Neural cell (in vitro differentiated cells): ENCODE results near the gene TRPM8. TPM values are rescaled to one million over a fixed set of nuclear protein-coding genes. Genes with fewer than 3 reads are reported as not detected.

Experiments used
- H2AFZ ChIP-seq: fragments of 200-600, 300-800 bp; sonication (generic), shearing (Covaris generic); 2 replicates; pipeline ENCODE4 v1.6.0; 2014; ENCODE audit warnings: low read depth, mild to moderate bottlenecking, antibody characterized with exemption, low read length, moderate library complexity
- H3F3A ChIP-seq: fragments of 200-600 bp; shearing (Covaris generic); 2 replicates; pipeline ENCODE4 v1.6.1; 2016; ENCODE audit warnings: mild to moderate bottlenecking, moderate library complexity, mixed read lengths, antibody characterized with exemption, low read length; ENCODE audit not compliant: insufficient read depth, poor library complexity, severe bottlenecking
- H3K27ac ChIP-seq: fragments of 200-600, 300-800 bp; sonication (generic), shearing (Covaris generic); 2 replicates; pipeline ENCODE4 v1.5.1; 2014; ENCODE audit warnings: mild to moderate bottlenecking, low read length, moderate library complexity
- H3K27me3 ChIP-seq: fragments of 300-800, 200-600 bp; sonication (generic), shearing (Covaris generic); 2 replicates; pipeline ENCODE4 v1.6.0; 2014; ENCODE audit warnings: mild to moderate bottlenecking, low read depth, low read length, moderate library complexity; ENCODE audit not compliant: insufficient read depth
- H3K36me3 ChIP-seq: fragments of 300-800, 200-600 bp; sonication (generic), shearing (Covaris generic); 2 replicates; pipeline ENCODE4 v1.5.1; 2014; ENCODE audit warnings: mild to moderate bottlenecking, antibody characterized with exemption, low read length, moderate library complexity; ENCODE audit not compliant: insufficient read depth
- H3K4me2 ChIP-seq: fragments of 300-800, 200-600 bp; sonication (generic), shearing (Covaris generic); 2 replicates; pipeline ENCODE4 v1.6.0; 2014; ENCODE audit warnings: mild to moderate bottlenecking, low read length
- H3K4me3 ChIP-seq: fragments of 300-800, 200-600 bp; sonication (generic), shearing (Covaris generic); 2 replicates; pipeline ENCODE4 v1.5.1; 2014; ENCODE audit warnings: mild to moderate bottlenecking, low read length, moderate library complexity
- H3K79me2 ChIP-seq: fragments of 200-600 bp; shearing (Covaris generic); replicated peaks from 2 replicates; pipeline ENCODE4 v1.6.0; 2014; ENCODE audit warnings: mild to moderate bottlenecking, low read length, moderate library complexity; ENCODE audit not compliant: insufficient read depth
- H3K9ac ChIP-seq: fragments of 300-800, 200-600 bp; sonication (generic), shearing (Covaris generic); 2 replicates; pipeline ENCODE4 v1.6.1; 2016; ENCODE audit warnings: mild to moderate bottlenecking, low read length, mixed read lengths
- H3K9me2 ChIP-seq: fragments of 200-600 bp; shearing (Covaris generic); 2 replicates; pipeline ENCODE4 v1.6.1; 2016; ENCODE audit warnings: mild to moderate bottlenecking, low read length, mixed read lengths; ENCODE audit not compliant: insufficient read depth
- H3K9me3 ChIP-seq: fragments of 200-600, 300-800 bp; sonication (generic), shearing (Covaris generic); 2 replicates; pipeline ENCODE4 v1.6.1; 2016; ENCODE audit warnings: mild to moderate bottlenecking, mixed run types, low read length, moderate library complexity, mixed read lengths
- H4K20me1 ChIP-seq: fragments of 200-600 bp; shearing (Covaris generic); 2 replicates; pipeline ENCODE4 v1.6.1; 2016; ENCODE audit warnings: mild to moderate bottlenecking, mixed run types; ENCODE audit not compliant: insufficient read depth
- EP300 ChIP-seq: fragments of 450-650 bp; conservative IDR thresholded peaks from 2 replicates; pipeline ENCODE4 v1.6.1; 2014; ENCODE audit warnings: antibody characterized with exemption, mild to moderate bottlenecking, moderate library complexity; ENCODE audit not compliant: poor library complexity, severe bottlenecking
- EZH2 ChIP-seq: fragments of 200-600, 300-800 bp; shearing (Covaris generic), sonication (generic); IDR thresholded peaks from 2 replicates; pipeline ENCODE4 v1.6.1; 2014; ENCODE audit warnings: antibody characterized with exemption, low read length, borderline replicate concordance, mild to moderate bottlenecking; ENCODE audit not compliant: insufficient read depth, poor library complexity, severe bottlenecking
- MXI1 ChIP-seq: fragments of 450-650 bp; conservative IDR thresholded peaks from 2 replicates; pipeline ENCODE4 v1.6.1; 2014; ENCODE audit warnings: antibody characterized with exemption, mild to moderate bottlenecking; ENCODE audit not compliant: poor library complexity, severe bottlenecking
- POLR2AphosphoS5 ChIP-seq: IDR thresholded peaks from 2 replicates; pipeline ENCODE4 v1.6.1; 2012
- RAD21 ChIP-seq: fragments of 450-650 bp; conservative IDR thresholded peaks from 2 replicates; pipeline ENCODE4 v1.6.1; 2014; ENCODE audit warnings: antibody characterized with exemption, mild to moderate bottlenecking, moderate library complexity
- REST ChIP-seq: IDR thresholded peaks from 2 replicates; pipeline ENCODE4 v1.6.1; 2012; ENCODE audit warnings: borderline replicate concordance
- SMC3 ChIP-seq: fragments of 450-650 bp; conservative IDR thresholded peaks from 2 replicates; pipeline ENCODE4 v1.6.1; 2014; ENCODE audit warnings: antibody characterized with exemption, mild to moderate bottlenecking, moderate library complexity; ENCODE audit not compliant: poor library complexity
- TAF1 ChIP-seq: IDR thresholded peaks from 2 replicates; pipeline ENCODE4 v1.6.1; 2012; ENCODE audit warnings: low read depth
- polyA plus RNA-seq: library from polyadenylated mRNA; depleted of rRNA; stranded (reverse); fragments of >200 nt; gene quantifications from 2 replicates; pipeline ENCODE4 v1.2.3, GENCODE V29; 2014
- TF ChIP-seq, protein P1 (sequence below): fragments of 450-650 bp; IDR thresholded peaks from 2 replicates; pipeline ENCODE4 v1.5.1; 2014; ENCODE audit warnings: antibody characterized with exemption, mild to moderate bottlenecking, moderate library complexity; ENCODE audit not compliant: poor library complexity, severe bottlenecking

The TRPM8 gene
- polyA plus RNA-seq, 1 donor from 2014 or later = not detected

DNA sequence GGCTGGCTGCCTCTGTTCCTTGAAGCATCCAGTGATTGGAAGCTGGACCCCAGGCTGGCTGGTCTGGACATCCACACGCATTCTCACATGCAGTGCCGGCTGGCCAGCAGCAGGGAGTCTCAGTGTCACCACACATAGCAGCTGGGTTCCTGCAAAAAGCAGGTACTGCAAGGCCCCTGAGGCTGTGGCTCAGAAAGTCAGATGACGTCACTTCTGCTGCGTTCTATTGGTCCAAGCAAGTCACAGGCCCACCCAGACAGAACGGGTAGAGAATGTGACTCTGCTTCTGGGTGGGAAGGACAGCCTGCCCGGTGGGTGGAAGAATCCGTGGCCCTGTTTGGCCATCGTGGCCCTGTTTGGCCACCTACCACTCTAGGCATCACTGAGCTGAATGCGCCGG, 82.0 kb downstream of the TRPM8 start:
- H3K27me3 ChIP-seq = no peaks in the 10 kb centered on the region
- H3K9me2 ChIP-seq = no peaks in the 10 kb centered on the region
- H3K4me2 ChIP-seq = no peak overlapping the region
- no peak overlapping the region for H2AFZ ChIP-seq
- H3F3A ChIP-seq = no peaks in the 10 kb centered on the region
- H3K79me2 ChIP-seq = no peaks in the 10 kb centered on the region
- H3K27ac ChIP-seq = no peak overlapping the region
- no peak for TF ChIP-seq TAF1
- no peak for TF ChIP-seq EP300
- TF ChIP-seq SMC3 = no peak
- TF ChIP-seq REST = no peak
- TF ChIP-seq EZH2 = no peak
- TF ChIP-seq POLR2AphosphoS5 = no peak
- no peak overlapping the region for H3K9ac ChIP-seq
- no peaks in the 10 kb centered on the region for H3K9me3 ChIP-seq
- H4K20me1 ChIP-seq = no peaks in the 10 kb centered on the region
- no peaks in the 10 kb centered on the region for H3K36me3 ChIP-seq
- no peak overlapping the region for H3K4me3 ChIP-seq

DNA sequence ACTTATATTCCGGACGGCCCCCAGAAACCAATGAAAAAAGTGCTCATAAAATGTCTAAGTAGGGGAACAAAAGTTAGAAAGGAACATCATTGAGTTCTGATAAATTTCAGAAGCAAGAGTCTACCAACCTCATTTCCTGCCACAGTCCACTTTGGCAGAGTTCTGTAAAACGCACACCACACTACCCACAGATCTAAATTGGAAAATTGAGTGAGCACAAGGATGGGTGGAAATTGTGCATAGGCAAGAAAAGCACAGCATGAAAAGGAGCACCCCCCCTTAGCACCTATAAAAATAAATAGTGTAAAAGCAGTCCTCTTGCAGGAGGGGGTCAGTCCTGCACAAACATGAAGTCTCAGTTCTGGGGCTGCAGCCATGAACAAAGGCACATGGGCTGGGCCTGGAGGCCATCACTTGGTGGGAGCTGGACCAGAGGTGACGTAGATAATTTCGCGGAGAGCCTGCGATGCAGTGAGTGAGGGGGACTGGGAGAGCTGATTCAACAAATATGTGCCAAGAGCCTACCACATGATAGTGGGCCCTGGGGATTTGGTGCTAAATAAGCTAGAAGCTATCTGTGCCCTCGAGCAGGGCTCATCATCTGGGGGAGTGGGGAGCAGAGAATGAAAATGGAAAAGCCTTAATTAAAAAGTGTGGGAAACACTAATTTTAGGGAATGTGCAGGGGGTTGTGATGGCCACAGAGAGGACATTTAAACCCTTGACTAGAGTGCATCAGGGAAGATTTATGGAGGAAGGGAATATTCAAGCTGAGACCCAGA, 84.4 kb downstream of the TRPM8 start:
- no peak overlapping the region for H3K27ac ChIP-seq
- H3K36me3 ChIP-seq = no peaks in the 10 kb centered on the region
- no peaks in the 10 kb centered on the region for H3K79me2 ChIP-seq
- no peak overlapping the region for H3K4me3 ChIP-seq
- no peak overlapping the region for H3K9ac ChIP-seq
- no peak overlapping the region for H3K4me2 ChIP-seq
- H2AFZ ChIP-seq = no peak overlapping the region
- no peaks in the 10 kb centered on the region for H3K27me3 ChIP-seq
- H3K9me2 ChIP-seq = no peaks in the 10 kb centered on the region
- H3K9me3 ChIP-seq = no peaks in the 10 kb centered on the region
- H3F3A ChIP-seq = no peaks in the 10 kb centered on the region
- no peaks in the 10 kb centered on the region for H4K20me1 ChIP-seq
- TF ChIP-seq RAD21 = no peak

DNA sequence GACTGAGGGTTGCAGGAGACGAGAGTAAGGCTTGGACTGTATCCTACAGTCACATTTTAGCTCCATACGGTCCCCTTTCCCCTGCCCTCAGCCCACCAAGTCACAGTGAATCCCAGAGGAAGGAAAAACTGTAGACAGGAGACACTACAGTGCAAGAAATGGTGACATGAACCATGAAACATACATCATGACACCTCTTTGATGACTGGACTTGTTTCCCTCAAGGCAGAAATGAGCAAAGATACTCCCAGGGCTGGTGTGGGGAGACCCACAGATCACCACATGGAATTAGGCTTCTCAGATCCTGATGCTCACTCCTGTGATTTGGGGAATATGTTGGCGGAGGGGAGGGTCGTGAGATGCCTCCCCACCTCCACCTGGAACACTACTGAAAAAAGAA, 85.1 kb downstream of the TRPM8 start:
- Histone ChIP-seq H3K4me3 (no peak overlapping the region), H4K20me1 (no peaks in the 10 kb centered on the region), H3K27me3 (no peaks in the 10 kb centered on the region), H3K9ac (no peak overlapping the region), H3K4me2 (no peak overlapping the region), H2AFZ (no peak overlapping the region), H3K36me3 (no peaks in the 10 kb centered on the region), H3F3A (no peaks in the 10 kb centered on the region), H3K27ac (no peak overlapping the region), H3K79me2 (no peaks in the 10 kb centered on the region), H3K9me3 (no peaks in the 10 kb centered on the region), H3K9me2 (no peaks in the 10 kb centered on the region)
- TF ChIP-seq, protein P1, sequence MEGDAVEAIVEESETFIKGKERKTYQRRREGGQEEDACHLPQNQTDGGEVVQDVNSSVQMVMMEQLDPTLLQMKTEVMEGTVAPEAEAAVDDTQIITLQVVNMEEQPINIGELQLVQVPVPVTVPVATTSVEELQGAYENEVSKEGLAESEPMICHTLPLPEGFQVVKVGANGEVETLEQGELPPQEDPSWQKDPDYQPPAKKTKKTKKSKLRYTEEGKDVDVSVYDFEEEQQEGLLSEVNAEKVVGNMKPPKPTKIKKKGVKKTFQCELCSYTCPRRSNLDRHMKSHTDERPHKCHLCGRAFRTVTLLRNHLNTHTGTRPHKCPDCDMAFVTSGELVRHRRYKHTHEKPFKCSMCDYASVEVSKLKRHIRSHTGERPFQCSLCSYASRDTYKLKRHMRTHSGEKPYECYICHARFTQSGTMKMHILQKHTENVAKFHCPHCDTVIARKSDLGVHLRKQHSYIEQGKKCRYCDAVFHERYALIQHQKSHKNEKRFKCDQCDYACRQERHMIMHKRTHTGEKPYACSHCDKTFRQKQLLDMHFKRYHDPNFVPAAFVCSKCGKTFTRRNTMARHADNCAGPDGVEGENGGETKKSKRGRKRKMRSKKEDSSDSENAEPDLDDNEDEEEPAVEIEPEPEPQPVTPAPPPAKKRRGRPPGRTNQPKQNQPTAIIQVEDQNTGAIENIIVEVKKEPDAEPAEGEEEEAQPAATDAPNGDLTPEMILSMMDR = no peak
- TF ChIP-seq MXI1 = no peak
- no peak for TF ChIP-seq RAD21
- TF ChIP-seq POLR2AphosphoS5 = no peak
- TF ChIP-seq SMC3 = no peak
